HL-60 (cell line): ENCODE results near the gene DLG5.

Source experiments
- DNase-seq, 2 experiments: peaks; one replicate each; pipeline ENCODE4 v3.0.0-alpha.2; 2010 to 2020; ENCODE audit warnings: low read depth in 1 of 2, low spot score in 1 of 2
- H3K27ac ChIP-seq: fragments of 250-450 bp; sonication (Bioruptor Pico); replicated peaks from 2 replicates; pipeline ENCODE4 v1.5.1; 2020; ENCODE audit warnings: mild to moderate bottlenecking, moderate library complexity
- H3K27me3 ChIP-seq: fragments of 250-450 bp; sonication (Bioruptor Pico); 2 replicates; pipeline ENCODE4 v1.5.1; 2021; ENCODE audit warnings: mild to moderate bottlenecking, moderate library complexity; ENCODE audit not compliant: insufficient read depth, poor library complexity, severe bottlenecking
- H3K4me3 ChIP-seq: replicated peaks from 2 replicates; pipeline ENCODE4 v1.5.1; 2011; ENCODE audit warnings: mild to moderate bottlenecking, control low read depth, low read length; ENCODE audit not compliant: insufficient read depth
- GABPA ChIP-seq: IDR thresholded peaks from 2 replicates; pipeline ENCODE4 v1.6.1; 2012; ENCODE audit warnings: low read depth
- POLR2AphosphoS5 ChIP-seq: IDR thresholded peaks from 2 replicates; pipeline ENCODE4 v1.6.1; 2012; ENCODE audit warnings: low read depth
- SPI1 ChIP-seq: IDR thresholded peaks from 2 replicates; pipeline ENCODE4 v1.6.1; 2012; ENCODE audit warnings: low read depth, mild to moderate bottlenecking, borderline replicate concordance
- TF ChIP-seq, protein P1 (sequence below): IDR thresholded peaks from 2 replicates; pipeline ENCODE4 v1.6.1; 2012; ENCODE audit warnings: low read depth; ENCODE audit not compliant: insufficient replicate concordance
- TF ChIP-seq, protein P2 (sequence below): IDR thresholded peaks from one replicate; pipeline ENCODE4 v1.5.1; 2011; ENCODE audit warnings: low read length, control low read depth, inconsistent platforms; ENCODE audit not compliant: insufficient read depth

DLG5 gene

DNA sequence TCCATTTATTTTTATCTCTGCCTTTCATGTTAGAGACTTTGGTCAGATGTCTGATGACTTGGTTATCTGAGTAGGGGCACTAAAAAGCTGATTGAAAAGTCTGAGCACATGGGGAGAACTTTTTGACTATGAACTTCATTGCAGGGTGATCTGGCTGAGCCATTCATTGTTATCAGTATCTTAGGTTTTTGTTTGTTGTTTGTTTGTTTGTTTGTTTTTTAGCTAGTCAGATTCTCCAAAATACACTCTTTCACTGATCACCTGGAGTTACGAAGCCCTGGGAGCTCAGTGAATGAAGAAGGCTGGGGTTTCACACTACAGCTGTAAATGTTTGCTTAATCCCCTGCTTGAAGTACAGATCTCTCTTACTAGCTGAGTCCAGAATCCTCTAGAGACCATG lies 28.6 kb upstream of the DLG5 start:
- Histone ChIP-seq H3K4me3 (no peak overlapping the region), H3K27me3 (no peaks in the 10 kb centered on the region), H3K27ac (no peak overlapping the region)
- no peak for DNase-seq
- TF ChIP-seq, protein P1, sequence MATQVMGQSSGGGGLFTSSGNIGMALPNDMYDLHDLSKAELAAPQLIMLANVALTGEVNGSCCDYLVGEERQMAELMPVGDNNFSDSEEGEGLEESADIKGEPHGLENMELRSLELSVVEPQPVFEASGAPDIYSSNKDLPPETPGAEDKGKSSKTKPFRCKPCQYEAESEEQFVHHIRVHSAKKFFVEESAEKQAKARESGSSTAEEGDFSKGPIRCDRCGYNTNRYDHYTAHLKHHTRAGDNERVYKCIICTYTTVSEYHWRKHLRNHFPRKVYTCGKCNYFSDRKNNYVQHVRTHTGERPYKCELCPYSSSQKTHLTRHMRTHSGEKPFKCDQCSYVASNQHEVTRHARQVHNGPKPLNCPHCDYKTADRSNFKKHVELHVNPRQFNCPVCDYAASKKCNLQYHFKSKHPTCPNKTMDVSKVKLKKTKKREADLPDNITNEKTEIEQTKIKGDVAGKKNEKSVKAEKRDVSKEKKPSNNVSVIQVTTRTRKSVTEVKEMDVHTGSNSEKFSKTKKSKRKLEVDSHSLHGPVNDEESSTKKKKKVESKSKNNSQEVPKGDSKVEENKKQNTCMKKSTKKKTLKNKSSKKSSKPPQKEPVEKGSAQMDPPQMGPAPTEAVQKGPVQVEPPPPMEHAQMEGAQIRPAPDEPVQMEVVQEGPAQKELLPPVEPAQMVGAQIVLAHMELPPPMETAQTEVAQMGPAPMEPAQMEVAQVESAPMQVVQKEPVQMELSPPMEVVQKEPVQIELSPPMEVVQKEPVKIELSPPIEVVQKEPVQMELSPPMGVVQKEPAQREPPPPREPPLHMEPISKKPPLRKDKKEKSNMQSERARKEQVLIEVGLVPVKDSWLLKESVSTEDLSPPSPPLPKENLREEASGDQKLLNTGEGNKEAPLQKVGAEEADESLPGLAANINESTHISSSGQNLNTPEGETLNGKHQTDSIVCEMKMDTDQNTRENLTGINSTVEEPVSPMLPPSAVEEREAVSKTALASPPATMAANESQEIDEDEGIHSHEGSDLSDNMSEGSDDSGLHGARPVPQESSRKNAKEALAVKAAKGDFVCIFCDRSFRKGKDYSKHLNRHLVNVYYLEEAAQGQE = no peak
- TF ChIP-seq, protein P2, sequence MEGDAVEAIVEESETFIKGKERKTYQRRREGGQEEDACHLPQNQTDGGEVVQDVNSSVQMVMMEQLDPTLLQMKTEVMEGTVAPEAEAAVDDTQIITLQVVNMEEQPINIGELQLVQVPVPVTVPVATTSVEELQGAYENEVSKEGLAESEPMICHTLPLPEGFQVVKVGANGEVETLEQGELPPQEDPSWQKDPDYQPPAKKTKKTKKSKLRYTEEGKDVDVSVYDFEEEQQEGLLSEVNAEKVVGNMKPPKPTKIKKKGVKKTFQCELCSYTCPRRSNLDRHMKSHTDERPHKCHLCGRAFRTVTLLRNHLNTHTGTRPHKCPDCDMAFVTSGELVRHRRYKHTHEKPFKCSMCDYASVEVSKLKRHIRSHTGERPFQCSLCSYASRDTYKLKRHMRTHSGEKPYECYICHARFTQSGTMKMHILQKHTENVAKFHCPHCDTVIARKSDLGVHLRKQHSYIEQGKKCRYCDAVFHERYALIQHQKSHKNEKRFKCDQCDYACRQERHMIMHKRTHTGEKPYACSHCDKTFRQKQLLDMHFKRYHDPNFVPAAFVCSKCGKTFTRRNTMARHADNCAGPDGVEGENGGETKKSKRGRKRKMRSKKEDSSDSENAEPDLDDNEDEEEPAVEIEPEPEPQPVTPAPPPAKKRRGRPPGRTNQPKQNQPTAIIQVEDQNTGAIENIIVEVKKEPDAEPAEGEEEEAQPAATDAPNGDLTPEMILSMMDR = no peak
- TF ChIP-seq GABPA (no peak), POLR2AphosphoS5 (no peak), SPI1 (no peak)

DNA sequence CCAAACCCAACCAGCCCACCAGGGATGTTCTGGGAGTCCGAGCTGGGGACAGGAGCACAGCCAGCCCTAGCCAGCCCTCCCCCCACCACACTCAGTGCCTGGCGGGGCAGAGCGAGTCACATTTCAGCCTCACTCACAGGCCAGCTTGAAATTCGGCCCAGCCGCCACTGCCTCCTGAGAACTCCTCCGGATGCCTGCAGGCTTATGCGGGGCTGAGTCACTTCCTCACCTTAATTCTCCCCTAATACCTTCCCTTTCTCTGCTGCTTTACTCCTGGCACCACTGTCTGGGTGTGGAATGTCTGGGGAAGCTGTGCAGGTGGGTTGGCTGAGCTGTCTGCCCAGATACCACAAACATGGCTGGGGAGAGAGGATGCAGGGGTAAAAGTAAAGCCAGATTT lies 22.6 kb upstream of the DLG5 start:
- no peaks in the 10 kb centered on the region for H3K27me3 ChIP-seq
- H3K4me3 ChIP-seq = no peak overlapping the region
- TF ChIP-seq SPI1 = no peak
- no peak for TF ChIP-seq POLR2AphosphoS5
- TF ChIP-seq GABPA = no peak
- no peak overlapping the region for H3K27ac ChIP-seq
- no peak for DNase-seq

DNA sequence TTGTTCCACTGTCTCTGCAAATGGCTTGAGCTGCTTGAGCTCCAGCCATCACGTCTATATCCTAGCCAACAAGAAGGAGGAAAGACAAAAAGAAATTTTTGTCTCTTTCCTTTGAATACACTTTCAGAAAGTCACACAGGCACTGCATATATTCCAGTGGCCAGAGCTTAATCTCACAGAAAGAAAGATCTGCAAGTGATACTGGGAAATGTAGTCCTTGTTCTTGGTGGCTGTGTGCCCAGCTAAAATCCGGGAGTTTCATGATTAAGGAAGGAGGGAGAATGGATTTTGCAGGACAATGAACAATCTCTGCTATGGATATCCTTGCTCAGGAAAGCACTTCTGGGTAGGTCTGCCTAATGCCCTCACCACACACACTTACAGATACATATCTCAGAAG lies 19.5 kb upstream of the DLG5 start:
- Histone ChIP-seq H3K27ac (no peak overlapping the region), H3K4me3 (no peak overlapping the region), H3K27me3 (no peaks in the 10 kb centered on the region)
- TF ChIP-seq GABPA = no peak
- no peak for TF ChIP-seq SPI1
- TF ChIP-seq, protein P2 = no peak
- TF ChIP-seq, protein P1 = no peak
- no peak for TF ChIP-seq POLR2AphosphoS5
- DNase-seq = no peak

DNA sequence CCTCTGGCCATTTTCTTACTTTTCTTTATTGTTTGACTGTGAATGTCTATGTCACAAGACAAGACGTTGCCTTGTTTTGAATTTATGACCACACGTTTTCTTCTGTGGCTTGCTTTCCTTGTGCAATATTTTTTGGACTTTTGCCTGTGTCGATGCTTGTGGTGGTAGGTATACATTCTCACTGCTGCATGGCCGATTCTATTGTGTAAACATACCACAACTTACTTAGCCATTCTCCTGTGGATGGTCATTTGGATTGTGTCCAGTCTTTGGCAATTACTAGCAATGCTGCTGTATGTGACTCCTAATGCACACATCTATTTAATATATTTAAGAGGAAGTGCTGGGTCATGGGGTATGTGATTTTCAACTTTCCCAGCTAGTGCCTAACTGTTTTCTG lies 18.0 kb upstream of the DLG5 start:
- peak in 1 of 2 experiments; percentile 10 for DNase-seq
- no peak overlapping the region for H3K27ac ChIP-seq
- H3K27me3 ChIP-seq = no peaks in the 10 kb centered on the region
- peak; percentile 70 for TF ChIP-seq SPI1
- TF ChIP-seq, protein P1 = no peak
- no peak for TF ChIP-seq GABPA
- TF ChIP-seq, protein P2 = no peak
- no peak for TF ChIP-seq POLR2AphosphoS5
- H3K4me3 ChIP-seq = no peak overlapping the region
